ENCODE measurements around the gene CRELD1. TPM values are rescaled to one million over a fixed set of nuclear protein-coding genes. Genes with fewer than 3 reads are reported as not detected.

CRELD1 gene
- total and polyA plus RNA-seq, 2 donors from 2014 or later = 43.2 to 56.7 TPM

DNA sequence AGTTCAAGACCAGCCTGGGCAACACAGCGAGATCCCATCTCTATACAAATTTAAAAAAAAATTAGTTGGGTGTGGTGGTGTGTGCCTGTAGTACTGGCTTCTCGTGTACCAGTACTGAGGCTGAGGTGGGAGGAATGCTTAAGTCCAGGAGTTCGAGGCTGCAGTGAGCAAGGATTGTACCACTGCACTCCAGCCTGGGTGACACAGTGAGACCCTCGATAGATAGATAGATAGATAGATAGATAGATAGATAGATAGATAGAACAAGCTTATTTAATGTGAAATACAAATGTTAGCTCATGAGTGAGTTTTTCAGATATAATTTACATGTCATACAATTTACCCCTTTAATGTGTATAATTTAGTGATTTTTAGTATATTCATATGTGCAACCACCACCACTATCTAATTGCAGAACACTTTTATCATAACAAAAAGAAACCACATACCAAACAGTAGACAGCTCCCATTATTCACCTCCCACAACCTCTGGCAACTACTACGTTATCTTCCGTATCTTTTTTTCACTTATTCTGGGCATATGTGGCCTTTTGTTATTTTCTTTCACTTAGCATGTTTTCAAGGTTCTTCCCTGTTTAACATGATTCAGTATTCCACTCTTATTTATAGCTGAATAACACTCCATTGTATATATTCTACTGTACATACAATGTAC lies 31.7 kb downstream of the CRELD1 start:
- DNase-seq (no peak), FAIRE-seq (no peak)
- TF ChIP-seq, protein P1, sequence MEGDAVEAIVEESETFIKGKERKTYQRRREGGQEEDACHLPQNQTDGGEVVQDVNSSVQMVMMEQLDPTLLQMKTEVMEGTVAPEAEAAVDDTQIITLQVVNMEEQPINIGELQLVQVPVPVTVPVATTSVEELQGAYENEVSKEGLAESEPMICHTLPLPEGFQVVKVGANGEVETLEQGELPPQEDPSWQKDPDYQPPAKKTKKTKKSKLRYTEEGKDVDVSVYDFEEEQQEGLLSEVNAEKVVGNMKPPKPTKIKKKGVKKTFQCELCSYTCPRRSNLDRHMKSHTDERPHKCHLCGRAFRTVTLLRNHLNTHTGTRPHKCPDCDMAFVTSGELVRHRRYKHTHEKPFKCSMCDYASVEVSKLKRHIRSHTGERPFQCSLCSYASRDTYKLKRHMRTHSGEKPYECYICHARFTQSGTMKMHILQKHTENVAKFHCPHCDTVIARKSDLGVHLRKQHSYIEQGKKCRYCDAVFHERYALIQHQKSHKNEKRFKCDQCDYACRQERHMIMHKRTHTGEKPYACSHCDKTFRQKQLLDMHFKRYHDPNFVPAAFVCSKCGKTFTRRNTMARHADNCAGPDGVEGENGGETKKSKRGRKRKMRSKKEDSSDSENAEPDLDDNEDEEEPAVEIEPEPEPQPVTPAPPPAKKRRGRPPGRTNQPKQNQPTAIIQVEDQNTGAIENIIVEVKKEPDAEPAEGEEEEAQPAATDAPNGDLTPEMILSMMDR (IDR thresholded peaks at IDR 0.05; ENCODE audit: borderline replicate concordance, extremely low read depth, insufficient read depth) = no peak
- H3K36me3 ChIP-seq (ENCODE audit: control insufficient read depth in 2 of 3, insufficient read depth in 3 of 3, low read length in 3 of 3) = peaks cover 2 to 28% (median 14%) of the 10 kb centered on the region in 3 donors
- H3K27me3 ChIP-seq (ENCODE audit: control insufficient read depth, insufficient read depth, low read length) = no peaks in the 10 kb centered on the region
- H3K9me3 ChIP-seq (ENCODE audit: control insufficient read depth in 2 of 3, insufficient read depth in 1 of 3, low read length in 3 of 3) = no peaks in the 10 kb centered on the region
- no peak overlapping the region for H3K9ac ChIP-seq (ENCODE audit: low read length in 3 of 3)
- no peak overlapping the region for H3K27ac ChIP-seq (ENCODE audit: low read depth in 2 of 2, low read length in 2 of 2)
- intact Hi-C loops (cut with DNase I) = no loop called here
- H3K4me1 ChIP-seq (ENCODE audit: control insufficient read depth in 2 of 3, insufficient read depth in 2 of 3, low read depth in 1 of 3, low read length in 3 of 3) = no peaks in the 10 kb centered on the region
- no peak overlapping the region for H3K4me3 ChIP-seq (ENCODE audit: low read length in 3 of 3)

DNA sequence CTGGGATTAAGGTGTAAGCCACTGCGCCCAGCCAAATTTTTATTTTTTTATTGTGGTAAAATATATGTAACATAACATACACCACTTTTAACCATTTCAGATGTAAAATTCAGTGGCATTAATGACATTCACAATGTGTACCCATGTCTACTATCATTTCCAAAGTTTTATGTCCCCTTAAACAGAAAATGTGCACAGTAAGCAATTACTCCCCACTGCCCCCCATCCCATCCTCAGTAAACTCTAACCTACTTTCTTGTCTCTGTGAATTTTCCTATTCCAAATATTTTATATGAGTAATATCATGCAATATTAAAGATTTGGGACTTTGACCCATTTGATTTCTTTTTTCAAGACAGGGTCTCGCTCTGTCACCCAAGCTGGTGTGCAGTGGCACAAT lies 33.2 kb downstream of the CRELD1 start:
- Histone ChIP-seq H3K27ac (ENCODE audit: low read depth in 2 of 2, low read length in 2 of 2) (no peak overlapping the region), H3K4me1 (ENCODE audit: control insufficient read depth in 2 of 3, insufficient read depth in 2 of 3, low read depth in 1 of 3, low read length in 3 of 3) (no peaks in the 10 kb centered on the region), H3K9ac (ENCODE audit: low read length in 3 of 3) (no peak overlapping the region), H3K36me3 (ENCODE audit: control insufficient read depth in 2 of 3, insufficient read depth in 3 of 3, low read length in 3 of 3) (peaks cover 4 to 33% (median 22%) of the 10 kb centered on the region in 3 donors), H3K9me3 (ENCODE audit: control insufficient read depth in 2 of 3, insufficient read depth in 1 of 3, low read length in 3 of 3) (no peaks in the 10 kb centered on the region), H3K4me3 (ENCODE audit: low read length in 3 of 3) (no peak overlapping the region), H3K27me3 (ENCODE audit: control insufficient read depth, insufficient read depth, low read length) (no peaks in the 10 kb centered on the region)
- DNase-seq (no peak), FAIRE-seq (no peak)
- intact Hi-C loops (cut with DNase I) = no loop called here
- TF ChIP-seq, protein P1 (IDR thresholded peaks at IDR 0.05; ENCODE audit: borderline replicate concordance, extremely low read depth, insufficient read depth) = no peak

DNA sequence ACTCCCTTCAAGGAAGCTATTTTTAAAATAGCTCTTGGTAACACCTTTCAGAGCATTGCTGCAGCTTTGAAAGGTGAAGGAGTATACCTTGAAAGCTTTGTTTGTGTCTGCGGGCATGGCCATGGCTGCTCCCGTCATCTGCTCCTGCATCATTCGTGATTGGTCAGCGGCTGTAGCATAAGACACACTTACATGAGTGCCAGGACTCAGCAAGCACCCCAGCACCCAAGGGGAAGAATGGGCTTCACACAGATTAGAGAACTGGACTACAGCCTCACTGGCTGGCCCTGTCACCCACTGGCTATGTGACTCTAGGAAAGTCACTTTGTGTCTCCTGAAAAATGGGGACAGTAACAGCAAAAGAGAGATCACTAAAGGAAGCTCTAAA lies 36.0 kb downstream of the CRELD1 start:
- Histone ChIP-seq H3K27ac (ENCODE audit: low read depth in 2 of 2, low read length in 2 of 2) (no peak overlapping the region), H3K4me3 (ENCODE audit: low read length in 3 of 3) (no peak overlapping the region), H3K36me3 (ENCODE audit: control insufficient read depth in 2 of 3, insufficient read depth in 3 of 3, low read length in 3 of 3) (peaks cover 4 to 33% (median 29%) of the 10 kb centered on the region in 3 donors), H3K27me3 (ENCODE audit: control insufficient read depth, insufficient read depth, low read length) (no peaks in the 10 kb centered on the region), H3K4me1 (ENCODE audit: control insufficient read depth in 2 of 3, insufficient read depth in 2 of 3, low read depth in 1 of 3, low read length in 3 of 3) (no peaks in the 10 kb centered on the region), H3K9me3 (ENCODE audit: control insufficient read depth in 2 of 3, insufficient read depth in 1 of 3, low read length in 3 of 3) (no peaks in the 10 kb centered on the region), H3K9ac (ENCODE audit: low read length in 3 of 3) (no peak overlapping the region)
- DNase-seq (no peak), FAIRE-seq (no peak)
- TF ChIP-seq, protein P1 (IDR thresholded peaks at IDR 0.05; ENCODE audit: borderline replicate concordance, extremely low read depth, insufficient read depth) = no peak
- intact Hi-C loops (cut with DNase I) = no loop called here

Measured in kidney (tissue), 14 donors.